Cortex of kidney (tissue), 1 donor: ENCODE measurements around the gene NKTR.

ENCODE experiments used
- DNase-seq: peaks from one replicate; lab custom pipeline; 2025; lab: John Stamatoyannopoulos, UW

Gene NKTR

DNA sequence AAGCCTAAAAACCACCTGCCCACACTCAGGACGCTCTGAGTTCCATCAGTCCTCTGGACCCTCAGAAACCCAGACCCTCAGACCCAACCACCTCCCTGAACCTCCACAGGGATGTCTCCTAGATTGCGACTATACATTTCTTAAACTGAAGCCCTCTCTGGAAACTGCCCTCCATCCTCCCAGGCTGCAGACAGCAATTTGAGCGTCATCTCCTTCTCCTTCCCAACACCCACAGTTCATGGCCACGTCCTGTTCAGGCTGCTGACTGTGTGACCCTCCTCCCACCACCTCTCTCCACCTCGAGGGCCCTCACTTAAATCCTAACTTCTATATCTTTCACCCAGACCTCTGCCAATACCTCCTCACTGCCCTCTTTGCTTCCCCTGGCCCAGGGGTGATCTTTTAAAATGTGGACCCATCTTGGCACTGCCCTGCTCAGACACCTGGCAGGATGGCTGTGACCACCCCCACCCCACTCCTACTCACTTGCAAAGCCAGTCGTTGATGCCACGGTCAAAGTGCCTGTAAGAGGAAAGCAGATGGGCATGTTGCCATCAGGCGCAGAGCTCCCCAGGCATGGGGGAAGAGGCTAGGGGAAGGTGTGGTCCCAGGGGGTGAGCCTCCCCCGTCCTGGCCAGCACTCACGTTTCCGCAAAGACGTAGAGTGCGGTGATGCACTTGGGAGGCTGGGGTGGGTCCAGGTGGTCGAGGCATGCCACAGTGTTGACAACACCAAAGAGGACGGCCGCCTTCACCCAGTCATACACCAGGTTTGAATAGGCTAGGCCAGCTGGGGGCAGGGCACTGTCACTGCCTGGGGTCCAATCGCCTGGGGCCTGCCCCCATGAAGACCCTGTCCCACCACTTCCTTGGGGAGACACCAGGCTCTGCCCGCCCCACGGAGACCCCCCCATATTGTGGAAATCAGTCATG is 96.1 kb downstream of the NKTR start:
- DNase-seq: no peak

DNA sequence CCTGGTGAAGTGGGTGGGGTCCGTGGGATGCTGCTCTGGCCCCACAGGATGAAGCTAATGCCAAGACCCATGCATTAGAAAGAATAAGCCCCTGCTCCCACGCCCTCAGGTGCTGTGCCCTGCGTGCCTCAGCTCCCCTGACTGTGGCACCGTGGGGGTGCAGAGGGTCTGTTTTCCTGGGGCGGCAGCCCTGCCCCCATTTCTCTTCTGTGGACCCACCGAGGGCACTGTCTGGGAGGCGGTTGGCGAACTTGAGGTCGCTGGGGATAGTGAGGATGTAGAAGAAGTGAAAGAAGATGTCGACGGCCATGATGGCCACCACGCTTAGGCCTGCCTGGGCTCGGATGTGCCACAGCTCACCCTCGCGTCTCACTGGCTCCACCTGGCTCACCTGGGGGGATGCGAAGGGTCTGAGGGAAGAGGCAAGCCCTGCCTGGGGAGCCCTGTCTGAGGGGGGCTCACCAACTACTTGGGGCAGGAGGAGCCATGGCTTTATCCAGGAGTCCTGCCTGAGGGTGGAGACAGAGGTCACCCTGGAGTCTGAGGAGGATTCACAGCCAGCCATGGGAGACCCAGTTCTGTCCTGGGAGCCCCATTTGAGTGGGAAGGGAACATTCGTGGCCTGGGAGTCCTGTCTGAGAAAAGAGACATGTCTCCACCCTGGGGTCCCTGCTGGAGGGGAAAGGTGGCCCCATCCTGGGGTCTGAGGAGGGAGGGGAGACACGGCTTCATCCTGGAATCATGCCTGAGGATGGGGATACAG is 97.0 kb downstream of the NKTR start:
- DNase-seq: no peak
